DOHH2 (cell line): ENCODE data around the gene SLC27A2.

ENCODE experiments used
- EZH2phosphoT487 ChIP-seq: fragments of 200-600 bp; sonication (generic); IDR thresholded peaks from 2 replicates; pipeline ENCODE4 v1.6.1; 2017; ENCODE audit warnings: borderline replicate concordance, mild to moderate bottlenecking, antibody characterized with exemption, low read length, moderate library complexity, mixed read lengths
- TF ChIP-seq, protein P1 (sequence below): fragments of 200-600 bp; sonication (generic); IDR thresholded peaks from one replicate; pipeline ENCODE4 v1.5.1; 2014; ENCODE audit warnings: antibody characterized with exemption, mild to moderate bottlenecking, low read depth, low read length; ENCODE audit not compliant: poor library complexity, severe bottlenecking

DNA sequence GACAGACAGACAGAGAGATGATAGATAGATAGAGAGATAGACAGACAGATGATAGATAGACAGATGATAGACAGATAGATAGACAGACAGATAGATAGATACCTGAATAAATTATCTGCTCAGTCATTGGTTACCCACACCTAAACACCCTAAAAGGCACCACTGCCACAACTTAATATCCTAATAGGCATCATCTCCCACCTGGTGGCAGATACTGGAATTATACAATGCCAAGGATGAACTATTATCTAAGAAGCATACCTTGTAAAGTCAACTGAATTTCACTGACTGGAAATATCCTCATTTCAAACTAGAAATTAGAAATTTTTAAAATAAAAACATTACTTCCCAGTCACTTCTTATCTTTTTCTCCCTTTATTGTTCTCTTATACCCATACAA, 43.6 kb upstream of the SLC27A2 start:
- TF ChIP-seq, protein P1, sequence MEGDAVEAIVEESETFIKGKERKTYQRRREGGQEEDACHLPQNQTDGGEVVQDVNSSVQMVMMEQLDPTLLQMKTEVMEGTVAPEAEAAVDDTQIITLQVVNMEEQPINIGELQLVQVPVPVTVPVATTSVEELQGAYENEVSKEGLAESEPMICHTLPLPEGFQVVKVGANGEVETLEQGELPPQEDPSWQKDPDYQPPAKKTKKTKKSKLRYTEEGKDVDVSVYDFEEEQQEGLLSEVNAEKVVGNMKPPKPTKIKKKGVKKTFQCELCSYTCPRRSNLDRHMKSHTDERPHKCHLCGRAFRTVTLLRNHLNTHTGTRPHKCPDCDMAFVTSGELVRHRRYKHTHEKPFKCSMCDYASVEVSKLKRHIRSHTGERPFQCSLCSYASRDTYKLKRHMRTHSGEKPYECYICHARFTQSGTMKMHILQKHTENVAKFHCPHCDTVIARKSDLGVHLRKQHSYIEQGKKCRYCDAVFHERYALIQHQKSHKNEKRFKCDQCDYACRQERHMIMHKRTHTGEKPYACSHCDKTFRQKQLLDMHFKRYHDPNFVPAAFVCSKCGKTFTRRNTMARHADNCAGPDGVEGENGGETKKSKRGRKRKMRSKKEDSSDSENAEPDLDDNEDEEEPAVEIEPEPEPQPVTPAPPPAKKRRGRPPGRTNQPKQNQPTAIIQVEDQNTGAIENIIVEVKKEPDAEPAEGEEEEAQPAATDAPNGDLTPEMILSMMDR = no peak
- no peak for TF ChIP-seq EZH2phosphoT487
